ENCODE measurements around the gene TNNI2. TPM values are rescaled to one million over a fixed set of nuclear protein-coding genes. Genes with fewer than 3 reads are reported as not detected.

Gene TNNI2
- total and polyA plus RNA-seq, 12 donors: 0.55 to 21.8 (median 2.4) TPM; not detected in 3

DNA sequence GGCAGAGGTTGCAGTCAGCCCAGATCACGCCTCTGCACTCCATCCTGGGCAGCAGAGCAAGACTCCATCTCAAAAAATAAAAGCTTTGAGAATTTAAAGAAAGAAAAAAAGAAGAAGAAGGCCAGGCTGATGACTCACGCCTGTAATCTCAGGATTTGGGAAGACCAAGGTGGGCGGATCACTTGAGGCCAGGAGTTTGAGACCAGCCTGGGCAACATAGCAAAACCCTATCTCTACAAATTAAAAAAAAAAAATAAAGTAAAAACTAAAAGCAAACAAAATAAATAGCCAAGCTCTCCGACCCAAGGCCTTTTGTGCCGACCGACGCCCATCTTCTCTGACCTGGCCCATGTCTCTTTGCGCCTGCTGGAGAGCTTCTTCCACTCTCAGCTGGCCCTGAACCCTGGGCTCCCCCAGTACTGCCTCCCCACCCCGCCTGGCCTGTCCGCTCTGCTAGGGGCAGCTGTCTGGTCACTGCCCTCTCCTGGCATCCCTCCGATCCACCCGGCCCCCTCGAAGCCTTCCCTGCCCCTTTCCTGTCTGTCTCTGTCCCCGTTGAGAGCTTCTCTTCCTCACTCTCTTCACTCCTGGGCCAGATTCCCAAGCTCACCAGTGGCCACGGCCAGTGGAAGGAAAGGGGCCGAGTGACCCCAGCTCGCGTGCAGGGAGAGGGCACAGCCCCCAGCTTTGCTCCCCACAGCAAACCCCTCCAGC lies 9.3 kb downstream of the TNNI2 start:
- WGBS, 4 donors: 29 to 40% (median 33%) methylated on average over 18 of the region's 18 CpGs
- Histone ChIP-seq H3K36me3 (replicated peaks in 1 of 2) (no peaks in the 10 kb centered on the region), H3K27ac (peak overlapping the region; percentile 80 to 96 (median 93)), H3K9me3 (replicated peaks in 1 of 3) (no peaks in the 10 kb centered on the region), H3K27me3 (no peaks in the 10 kb centered on the region), H3K4me3 (peak overlapping the region in 1 of 4 donors; percentile 12), H3K4me1 (replicated peaks in 1 of 2) (peaks cover 59 to 62% of the 10 kb centered on the region in 2 donors)
- intact Hi-C loops (cut with DNase I): no loop called here
- DNase-seq: peak in 3 of 7 donors; percentile 70 to 74 (median 72)
- TF ChIP-seq, protein P1, sequence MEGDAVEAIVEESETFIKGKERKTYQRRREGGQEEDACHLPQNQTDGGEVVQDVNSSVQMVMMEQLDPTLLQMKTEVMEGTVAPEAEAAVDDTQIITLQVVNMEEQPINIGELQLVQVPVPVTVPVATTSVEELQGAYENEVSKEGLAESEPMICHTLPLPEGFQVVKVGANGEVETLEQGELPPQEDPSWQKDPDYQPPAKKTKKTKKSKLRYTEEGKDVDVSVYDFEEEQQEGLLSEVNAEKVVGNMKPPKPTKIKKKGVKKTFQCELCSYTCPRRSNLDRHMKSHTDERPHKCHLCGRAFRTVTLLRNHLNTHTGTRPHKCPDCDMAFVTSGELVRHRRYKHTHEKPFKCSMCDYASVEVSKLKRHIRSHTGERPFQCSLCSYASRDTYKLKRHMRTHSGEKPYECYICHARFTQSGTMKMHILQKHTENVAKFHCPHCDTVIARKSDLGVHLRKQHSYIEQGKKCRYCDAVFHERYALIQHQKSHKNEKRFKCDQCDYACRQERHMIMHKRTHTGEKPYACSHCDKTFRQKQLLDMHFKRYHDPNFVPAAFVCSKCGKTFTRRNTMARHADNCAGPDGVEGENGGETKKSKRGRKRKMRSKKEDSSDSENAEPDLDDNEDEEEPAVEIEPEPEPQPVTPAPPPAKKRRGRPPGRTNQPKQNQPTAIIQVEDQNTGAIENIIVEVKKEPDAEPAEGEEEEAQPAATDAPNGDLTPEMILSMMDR (IDR thresholded peaks at IDR 0.05): no peak
- no peak for TF ChIP-seq POLR2A (IDR thresholded peaks at IDR 0.05)

DNA sequence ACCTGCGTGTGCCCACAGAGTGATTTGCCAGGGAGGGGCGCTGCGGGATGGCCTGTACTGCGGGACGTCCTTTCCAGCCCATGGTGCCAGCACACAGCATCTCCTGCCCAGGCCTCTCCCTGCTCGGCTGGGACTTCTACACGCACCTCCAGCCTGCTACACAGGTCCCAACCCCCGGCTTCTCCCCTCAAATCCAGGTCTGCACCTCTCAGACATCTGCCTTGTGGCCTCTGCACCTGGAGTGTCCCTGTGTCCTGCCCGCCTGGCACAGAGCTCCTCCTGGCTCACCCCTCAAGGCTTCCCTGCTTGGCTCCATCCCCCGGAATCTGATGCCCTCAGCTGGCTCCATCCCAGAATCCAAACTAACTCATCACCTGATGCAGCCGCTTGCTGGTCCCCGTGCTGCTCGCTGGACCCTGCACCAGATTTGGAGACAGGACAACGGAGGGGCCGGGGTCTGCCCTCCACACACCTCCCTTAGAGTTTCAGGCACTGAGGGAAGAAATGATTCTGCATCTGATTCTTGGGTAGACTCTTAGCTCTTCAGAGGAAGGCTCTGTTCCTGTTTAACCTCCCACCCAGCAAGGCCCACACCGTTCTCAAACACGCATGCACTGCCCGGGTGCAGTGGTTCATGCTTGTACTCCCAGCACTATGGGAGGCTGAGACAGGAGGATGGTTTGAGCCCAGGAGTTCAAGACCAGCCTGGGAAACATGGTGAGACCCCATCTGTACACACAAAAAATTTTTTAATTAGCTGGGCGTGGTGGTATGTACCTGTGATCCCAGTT lies 10.1 kb downstream of the TNNI2 start:
- peak overlapping the region in 1 of 4 donors; percentile 12 for H3K4me3 ChIP-seq
- WGBS, 4 donors: 54 to 63% (median 61%) methylated on average over 11 to 19 of the region's 19 CpGs
- TF ChIP-seq, protein P1 (IDR thresholded peaks at IDR 0.05): no peak
- TF ChIP-seq POLR2A (IDR thresholded peaks at IDR 0.05): peak in 1 of 2 donors; percentile 48
- DNase-seq: peak in 5 of 7 donors; percentile 70 to 80 (median 74)
- no peaks in the 10 kb centered on the region for H3K27me3 ChIP-seq
- peak overlapping the region; percentile 67 to 94 (median 89) for H3K27ac ChIP-seq
- H3K36me3 ChIP-seq (replicated peaks in 1 of 2): no peaks in the 10 kb centered on the region
- intact Hi-C loops (cut with DNase I): no loop called here
- H3K4me1 ChIP-seq (replicated peaks in 1 of 2): peaks cover 51 to 54% of the 10 kb centered on the region in 2 donors
- H3K9me3 ChIP-seq (replicated peaks in 1 of 3): no peaks in the 10 kb centered on the region

DNA sequence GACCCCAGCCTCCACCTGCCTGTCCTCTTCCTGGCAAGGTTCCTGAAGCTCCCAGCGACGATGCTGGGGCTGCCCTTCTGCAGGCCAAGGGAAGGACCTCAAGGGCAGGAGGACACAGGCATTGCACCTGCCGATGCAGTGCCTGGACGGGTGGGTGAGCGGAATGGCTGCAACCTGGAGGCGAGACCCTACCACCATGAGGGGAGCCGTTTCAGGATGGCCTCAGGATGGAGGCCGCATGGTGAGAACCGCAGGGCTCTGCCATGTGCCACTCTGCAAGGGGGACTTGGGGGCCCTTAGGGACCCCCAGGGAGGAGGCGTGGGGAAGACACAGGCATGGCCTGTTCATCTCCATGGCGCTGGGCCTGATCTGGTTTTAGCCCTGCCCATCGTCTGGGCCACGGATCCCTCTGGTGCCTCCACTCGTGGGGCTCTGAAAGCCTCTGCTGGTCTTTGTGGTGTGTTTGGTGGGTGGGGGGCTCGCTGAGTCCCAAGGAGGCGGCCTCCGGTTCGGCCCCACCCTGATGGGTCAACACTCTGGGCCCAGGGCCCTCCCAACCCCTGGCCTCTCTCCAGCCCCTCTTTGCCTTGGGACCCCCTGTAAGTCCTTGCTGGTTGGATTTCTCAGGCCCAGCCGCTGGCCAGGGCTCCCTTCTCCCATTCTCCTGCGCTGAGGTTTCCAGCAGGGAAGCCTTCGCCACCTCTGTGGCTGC lies 12.8 kb downstream of the TNNI2 start:
- peaks cover 29 to 40% of the 10 kb centered on the region in 2 donors for H3K4me1 ChIP-seq (replicated peaks in 1 of 2)
- H3K27ac ChIP-seq: peak overlapping the region in 1 of 5 donors; percentile 79
- intact Hi-C loops (cut with DNase I): no loop called here
- H3K36me3 ChIP-seq (replicated peaks in 1 of 2): no peaks in the 10 kb centered on the region
- no peaks in the 10 kb centered on the region for H3K9me3 ChIP-seq (replicated peaks in 1 of 3)
- no peaks in the 10 kb centered on the region for H3K27me3 ChIP-seq
- DNase-seq: no peak
- H3K4me3 ChIP-seq: no peak overlapping the region
- TF ChIP-seq, protein P1 (IDR thresholded peaks at IDR 0.05): no peak
- TF ChIP-seq POLR2A (IDR thresholded peaks at IDR 0.05): no peak
- 89 to 95% (median 93%) methylated on average over 9 to 21 of the region's 21 CpGs for WGBS, 4 donors
